H9 (cell line): ENCODE measurements around the gene AVPR2. TPM values are rescaled to one million over a fixed set of nuclear protein-coding genes. Genes with fewer than 3 reads are reported as not detected.
A peak's percentile ranks its signal among the peaks of the same experiment; 100 is the strongest.

Experiments
- DNase-seq: peaks from one replicate; pipeline ENCODE4 v3.0.0-alpha.2; 2017
- H2AFZ ChIP-seq: one replicate; pipeline ENCODE4 v1.6.1; 2013; ENCODE audit warnings: mild to moderate bottlenecking, low read length, control low read depth, moderate library complexity
- H2AK5ac ChIP-seq: 2 replicates; pipeline ENCODE4 v1.6.1; 2013; ENCODE audit warnings: low read length, control low read depth, mixed read lengths; ENCODE audit not compliant: insufficient read length
- H2BK120ac ChIP-seq: one replicate; pipeline ENCODE4 v1.6.1; 2013; ENCODE audit warnings: low read depth, mild to moderate bottlenecking, low read length, control low read depth, inconsistent platforms; ENCODE audit not compliant: poor library complexity, severe bottlenecking
- H2BK12ac ChIP-seq: 2 replicates; pipeline ENCODE4 v1.6.1; 2013; ENCODE audit warnings: low read length, control low read depth, mixed read lengths, low read depth; ENCODE audit not compliant: insufficient read length
- H2BK15ac ChIP-seq: 2 replicates; pipeline ENCODE4 v1.6.1; 2013; ENCODE audit warnings: low read depth, low read length, control low read depth
- H2BK20ac ChIP-seq: one replicate; pipeline ENCODE4 v1.6.1; 2013; ENCODE audit warnings: low read depth, mild to moderate bottlenecking, low read length, control low read depth, inconsistent platforms; ENCODE audit not compliant: poor library complexity, severe bottlenecking
- H2BK5ac ChIP-seq: 2 replicates; pipeline ENCODE4 v1.6.1; 2013; ENCODE audit warnings: low read length, control low read depth, mixed read lengths; ENCODE audit not compliant: insufficient read length
- H3K14ac ChIP-seq: 2 replicates; pipeline ENCODE4 v1.6.1; 2013; ENCODE audit warnings: low read length, control low read depth; ENCODE audit not compliant: insufficient read depth
- H3K18ac ChIP-seq: 2 replicates; pipeline ENCODE4 v1.6.1; 2013; ENCODE audit warnings: low read depth, mild to moderate bottlenecking, mixed read lengths, low read length, control low read depth; ENCODE audit not compliant: insufficient read length
- H3K23ac ChIP-seq: 2 replicates; pipeline ENCODE4 v1.6.1; 2013; ENCODE audit warnings: low read length, control low read depth, mixed read lengths, low read depth; ENCODE audit not compliant: insufficient read length
- H3K23me2 ChIP-seq: 2 replicates; pipeline ENCODE4 v1.6.1; 2013; ENCODE audit warnings: low read depth, mild to moderate bottlenecking, mixed read lengths, low read length, control low read depth; ENCODE audit not compliant: insufficient read length, poor library complexity, severe bottlenecking
- H3K27ac ChIP-seq: 2 replicates; pipeline ENCODE4 v1.5.1; 2013; ENCODE audit warnings: low read length, control low read depth, mixed read lengths, low read depth; ENCODE audit not compliant: insufficient read length
- H3K27me3 ChIP-seq: 2 replicates; pipeline ENCODE4 v1.6.1; 2013; ENCODE audit warnings: low read length, control low read depth, inconsistent platforms; ENCODE audit not compliant: insufficient read depth
- H3K4ac ChIP-seq: 2 replicates; pipeline ENCODE4 v1.6.1; 2013; ENCODE audit warnings: low read depth, mild to moderate bottlenecking, control low read depth, inconsistent platforms, low read length, moderate library complexity
- H3K4me1 ChIP-seq: 2 replicates; pipeline ENCODE4 v1.6.1; 2013; ENCODE audit warnings: low read length, control low read depth, inconsistent platforms; ENCODE audit not compliant: insufficient read depth
- H3K4me2 ChIP-seq: 2 replicates; pipeline ENCODE4 v1.6.1; 2013; ENCODE audit warnings: low read length, control low read depth, mixed read lengths; ENCODE audit not compliant: insufficient read length, insufficient read depth
- H3K56ac ChIP-seq: 2 replicates; pipeline ENCODE4 v1.6.1; 2013; ENCODE audit warnings: low read depth, mild to moderate bottlenecking, mixed read lengths, low read length, control low read depth; ENCODE audit not compliant: insufficient read length
- H3K79me1 ChIP-seq: 2 replicates; pipeline ENCODE4 v1.6.1; 2013; ENCODE audit warnings: low read depth, mild to moderate bottlenecking, moderate library complexity, low read length, control low read depth, inconsistent platforms; ENCODE audit not compliant: insufficient read depth, poor library complexity, severe bottlenecking
- H3K79me2 ChIP-seq: 2 replicates; pipeline ENCODE4 v1.6.1; 2013; ENCODE audit warnings: low read length, control low read depth, inconsistent platforms; ENCODE audit not compliant: insufficient read depth
- H3K9ac ChIP-seq: 2 replicates; pipeline ENCODE4 v1.6.1; 2013; ENCODE audit warnings: low read length, control low read depth, mixed read lengths; ENCODE audit not compliant: insufficient read length; ENCODE audit errors: extremely low read depth
- H3K9me3 ChIP-seq: one replicate; pipeline ENCODE4 v1.6.1; 2013; ENCODE audit warnings: low read depth, low read length, inconsistent platforms; ENCODE audit not compliant: control insufficient read depth
- H3T11ph ChIP-seq: one replicate; pipeline ENCODE4 v1.6.1; 2013; ENCODE audit warnings: mild to moderate bottlenecking, low read length, control low read depth, inconsistent platforms
- H4K20me1 ChIP-seq: one replicate; pipeline ENCODE4 v1.6.1; 2013; ENCODE audit not compliant: control insufficient read depth, insufficient read length, insufficient read depth
- H4K5ac ChIP-seq: 2 replicates; pipeline ENCODE4 v1.6.1; 2013; ENCODE audit warnings: low read depth, mild to moderate bottlenecking, mixed read lengths, low read length, control low read depth; ENCODE audit not compliant: insufficient read length
- H4K8ac ChIP-seq: replicated peaks from 2 replicates; pipeline ENCODE4 v1.6.1; 2013; ENCODE audit warnings: low read length, control low read depth, mixed read lengths, low read depth; ENCODE audit not compliant: insufficient read length
- H4K91ac ChIP-seq: 2 replicates; pipeline ENCODE4 v1.6.1; 2013; ENCODE audit warnings: low read depth, mild to moderate bottlenecking, moderate library complexity, mixed read lengths, low read length, control low read depth; ENCODE audit not compliant: insufficient read length
- H3K27ac Mint-ChIP-seq, 3 experiments: 2 replicates in 2 of 3; 3 replicates in 1 of 3; pipeline ENCODE4 v1.8.0; 2020 to 2021; ENCODE audit warnings: mixed read lengths in 3 of 3, mild to moderate bottlenecking in 1 of 3, moderate library complexity in 1 of 3
- H3K27me3 Mint-ChIP-seq: 2 replicates; pipeline ENCODE4 v1.8.0; 2021; ENCODE audit warnings: low read depth, mild to moderate bottlenecking, moderate library complexity, mixed read lengths
- H3K36me3 Mint-ChIP-seq, 3 experiments: 2 replicates in 2 of 3; 3 replicates in 1 of 3; pipeline ENCODE4 v1.8.0; 2020 to 2021; ENCODE audit warnings: low read depth in 3 of 3, mixed read lengths in 3 of 3; ENCODE audit not compliant: insufficient read depth in 1 of 3
- H3K4me1 Mint-ChIP-seq, 2 experiments: 2 replicates each; pipeline ENCODE4 v1.8.0; 2020; ENCODE audit warnings: mixed read lengths in 2 of 2
- H3K4me3 Mint-ChIP-seq, 2 experiments: 2 replicates in 1 of 2; 3 replicates in 1 of 2; pipeline ENCODE4 v1.8.0; 2020 to 2021; ENCODE audit warnings: mild to moderate bottlenecking in 2 of 2, mixed read lengths in 2 of 2, moderate library complexity in 1 of 2
- H3K9me3 Mint-ChIP-seq, 2 experiments: 2 replicates in 1 of 2; 3 replicates in 1 of 2; pipeline ENCODE4 v1.8.0; 2020; ENCODE audit warnings: mild to moderate bottlenecking in 2 of 2, mixed read lengths in 2 of 2, moderate library complexity in 1 of 2
- CTCF ChIP-seq: fragments of 200-600 bp; sonication (generic); conservative IDR thresholded peaks from 3 replicates; pipeline ENCODE4 v1.8.0; 2021; ENCODE audit warnings: antibody characterized with exemption, mild to moderate bottlenecking
- WGBS: extraction: QIAGEN DNeasy Blood & Tissue Kit; methylation state at CpG from one replicate; pipeline ENCODE4 v1.1.7; 2013; ENCODE audit warnings: missing lambda C conversion rate, low lambda C conversion rate, mixed read lengths; ENCODE audit not compliant: insufficient read length; ENCODE audit errors: extremely low coverage; 5-methylcytosine and 5-hydroxymethylcytosine counted together
- total RNA-seq: library from RNA; stranded (reverse); gene quantifications from 2 replicates; pipeline ENCODE4 v1.2.1, GENCODE V29; 2021

The AVPR2 gene
- total RNA-seq, 1 experiment from 2014 or later: not detected

GRCh38 chrX:153952373-153953026 is 48.0 kb downstream of the AVPR2 start:
- H3K27ac ChIP-seq: no peak overlapping the region
- H3K23ac ChIP-seq: no peak overlapping the region
- H3K79me1 ChIP-seq: no peaks in the 10 kb centered on the region
- no peak overlapping the region for H2AFZ ChIP-seq
- no peak overlapping the region for H2BK12ac ChIP-seq
- H4K20me1 ChIP-seq: no peaks in the 10 kb centered on the region
- no peak overlapping the region for H4K8ac ChIP-seq
- no peak for TF ChIP-seq CTCF
- no peak overlapping the region for H2BK20ac ChIP-seq
- H3K4me2 ChIP-seq: no peak overlapping the region
- H2BK15ac ChIP-seq: no peak overlapping the region
- H3K4me1 Mint-ChIP-seq: peaks cover under 1 to 26% of the 10 kb centered on the region in 2 experiments
- no peak overlapping the region for H3K14ac ChIP-seq
- no peak overlapping the region for H2BK120ac ChIP-seq
- no peak overlapping the region for H2AK5ac ChIP-seq
- no peak overlapping the region for H3T11ph ChIP-seq
- H3K56ac ChIP-seq: no peak overlapping the region
- H3K23me2 ChIP-seq: no peaks in the 10 kb centered on the region
- H3K4ac ChIP-seq: no peak overlapping the region
- no peak overlapping the region for H3K9ac ChIP-seq
- H3K27me3 ChIP-seq: no peaks in the 10 kb centered on the region
- no peak overlapping the region for H3K4me3 Mint-ChIP-seq
- peaks cover 5% of the 10 kb centered on the region for H3K9me3 ChIP-seq
- H3K36me3 Mint-ChIP-seq: peaks cover 64 to 90% (median 86%) of the 10 kb centered on the region in 3 experiments
- DNase-seq: no peak
- H4K5ac ChIP-seq: no peak overlapping the region
- peak overlapping the region in 1 of 3 experiments; percentile 73; a peak in 1 of 7 replicates for H3K27ac Mint-ChIP-seq
- H3K9me3 Mint-ChIP-seq: no peaks in the 10 kb centered on the region; a peak in 2 of 5 replicates
- no peaks in the 10 kb centered on the region for H3K79me2 ChIP-seq
- no peak overlapping the region for H4K91ac ChIP-seq
- no peaks in the 10 kb centered on the region for H3K4me1 ChIP-seq
- no peak overlapping the region for H2BK5ac ChIP-seq
- H3K27me3 Mint-ChIP-seq: no peaks in the 10 kb centered on the region
- no CpG with 5 or more reads among the region's 32 CpGs for WGBS
- H3K18ac ChIP-seq: no peak overlapping the region
